22Rv1 (cell line): ENCODE results near the gene MCM10.

Experiments
- ZFX ChIP-seq: fragments of 450-650 bp; IDR thresholded peaks from 2 replicates; pipeline ENCODE4 v1.6.1; 2017; ENCODE audit warnings: antibody characterized with exemption, borderline replicate concordance
- TF ChIP-seq, protein P1 (sequence below): fragments of 450-650 bp; IDR thresholded peaks from 2 replicates; pipeline ENCODE4 v1.5.1; 2017; ENCODE audit warnings: mild to moderate bottlenecking

DNA sequence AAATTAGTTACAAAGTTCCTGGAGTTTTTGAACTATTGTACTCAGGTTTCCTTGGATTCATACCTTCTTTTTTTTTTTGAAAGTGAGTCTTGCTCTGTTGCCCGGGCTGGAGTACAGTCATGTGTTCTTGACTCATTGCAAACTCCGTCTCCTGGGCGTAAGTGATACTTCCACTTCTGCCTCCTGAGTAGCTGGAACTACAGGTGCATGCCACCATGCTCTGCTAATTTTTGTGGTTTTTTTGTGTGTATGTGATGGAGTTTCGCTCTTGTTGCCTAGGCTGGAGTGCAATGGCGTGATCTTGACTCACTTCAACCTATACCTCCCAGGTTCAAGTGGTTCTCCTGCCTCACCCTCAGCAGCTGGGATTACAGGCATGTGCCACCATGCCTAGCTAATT lies 22.3 kb downstream of the MCM10 start:
- TF ChIP-seq, protein P1, sequence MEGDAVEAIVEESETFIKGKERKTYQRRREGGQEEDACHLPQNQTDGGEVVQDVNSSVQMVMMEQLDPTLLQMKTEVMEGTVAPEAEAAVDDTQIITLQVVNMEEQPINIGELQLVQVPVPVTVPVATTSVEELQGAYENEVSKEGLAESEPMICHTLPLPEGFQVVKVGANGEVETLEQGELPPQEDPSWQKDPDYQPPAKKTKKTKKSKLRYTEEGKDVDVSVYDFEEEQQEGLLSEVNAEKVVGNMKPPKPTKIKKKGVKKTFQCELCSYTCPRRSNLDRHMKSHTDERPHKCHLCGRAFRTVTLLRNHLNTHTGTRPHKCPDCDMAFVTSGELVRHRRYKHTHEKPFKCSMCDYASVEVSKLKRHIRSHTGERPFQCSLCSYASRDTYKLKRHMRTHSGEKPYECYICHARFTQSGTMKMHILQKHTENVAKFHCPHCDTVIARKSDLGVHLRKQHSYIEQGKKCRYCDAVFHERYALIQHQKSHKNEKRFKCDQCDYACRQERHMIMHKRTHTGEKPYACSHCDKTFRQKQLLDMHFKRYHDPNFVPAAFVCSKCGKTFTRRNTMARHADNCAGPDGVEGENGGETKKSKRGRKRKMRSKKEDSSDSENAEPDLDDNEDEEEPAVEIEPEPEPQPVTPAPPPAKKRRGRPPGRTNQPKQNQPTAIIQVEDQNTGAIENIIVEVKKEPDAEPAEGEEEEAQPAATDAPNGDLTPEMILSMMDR: no peak
- no peak for TF ChIP-seq ZFX
